Osteocyte (in vitro differentiated cells): ENCODE data around the gene CTSL. TPM values are rescaled to one million over a fixed set of nuclear protein-coding genes. Genes with fewer than 3 reads are reported as not detected.

Source experiments
- DNase-seq: peaks from one replicate; pipeline ENCODE4 v3.0.0; 2021; ENCODE audit warnings: mixed read lengths; ENCODE audit not compliant: unreplicated experiment; ENCODE audit errors: extremely low spot score
- H3K27ac Mint-ChIP-seq: one replicate; pipeline ENCODE4 v1.8.0; 2021; ENCODE audit warnings: mild to moderate bottlenecking, mixed read lengths; ENCODE audit not compliant: unreplicated experiment
- H3K27me3 Mint-ChIP-seq: one replicate; pipeline ENCODE4 v1.8.0; 2021; ENCODE audit warnings: mixed read lengths; ENCODE audit not compliant: unreplicated experiment
- H3K36me3 Mint-ChIP-seq: one replicate; pipeline ENCODE4 v1.8.0; 2021; ENCODE audit warnings: mixed read lengths; ENCODE audit not compliant: unreplicated experiment
- H3K4me1 Mint-ChIP-seq: one replicate; pipeline ENCODE4 v1.8.0; 2021; ENCODE audit warnings: mixed read lengths; ENCODE audit not compliant: unreplicated experiment
- H3K4me3 Mint-ChIP-seq: one replicate; pipeline ENCODE4 v1.8.0; 2021; ENCODE audit warnings: mild to moderate bottlenecking, moderate library complexity, mixed read lengths; ENCODE audit not compliant: unreplicated experiment
- H3K9me3 Mint-ChIP-seq: one replicate; pipeline ENCODE4 v1.8.0; 2021; ENCODE audit warnings: mixed read lengths; ENCODE audit not compliant: unreplicated experiment
- CTCF ChIP-seq: fragments of 200-600 bp; sonication (generic); IDR thresholded peaks from 2 replicates; pipeline ENCODE4 v1.5.0; 2021; ENCODE audit warnings: antibody characterized with exemption, mild to moderate bottlenecking, moderate library complexity
- total RNA-seq: library from RNA; stranded (reverse); gene quantifications from 2 replicates; pipeline ENCODE4 v1.2.1, GENCODE V29; 2021

The CTSL gene
- total RNA-seq, 1 donor from 2014 or later = 264 TPM

- Mint-ChIP-seq H3K4me1 (peaks cover 30% of the 10 kb centered on the region), H3K4me3 (no peak overlapping the region), H3K27me3 (no peaks in the 10 kb centered on the region), H3K36me3 (peaks cover 47% of the 10 kb centered on the region), H3K27ac (no peak overlapping the region), H3K9me3 (no peaks in the 10 kb centered on the region)
- no peak for DNase-seq
- no peak for TF ChIP-seq CTCF
Measured at GRCh38 chr9:87681271-87682061, 44.5 kb upstream of the CTSL start.

- peaks cover 30% of the 10 kb centered on the region for H3K4me1 Mint-ChIP-seq
- no peak for TF ChIP-seq CTCF
- H3K36me3 Mint-ChIP-seq = peaks cover 45% of the 10 kb centered on the region
- H3K27ac Mint-ChIP-seq = peak overlapping the region; percentile 53
- H3K9me3 Mint-ChIP-seq = no peaks in the 10 kb centered on the region
- DNase-seq = no peak
- H3K27me3 Mint-ChIP-seq = no peaks in the 10 kb centered on the region
- no peak overlapping the region for H3K4me3 Mint-ChIP-seq
Measured at GRCh38 chr9:87682085-87682484, 43.8 kb upstream of the CTSL start.

- peaks cover 30% of the 10 kb centered on the region for H3K4me1 Mint-ChIP-seq
- no peaks in the 10 kb centered on the region for H3K9me3 Mint-ChIP-seq
- H3K36me3 Mint-ChIP-seq = peaks cover 50% of the 10 kb centered on the region
- H3K27ac Mint-ChIP-seq = peak overlapping the region; percentile 53
- no peak for DNase-seq
- TF ChIP-seq CTCF = no peak
- no peak overlapping the region for H3K4me3 Mint-ChIP-seq
- no peaks in the 10 kb centered on the region for H3K27me3 Mint-ChIP-seq
Measured at GRCh38 chr9:87682618-87683017, 43.3 kb upstream of the CTSL start.

GRCh38 chr9:87683751-87684626 is 41.9 kb upstream of the CTSL start:
- no peak overlapping the region for H3K4me3 Mint-ChIP-seq
- peaks cover 59% of the 10 kb centered on the region for H3K36me3 Mint-ChIP-seq
- H3K27ac Mint-ChIP-seq = peak overlapping the region; percentile 41

More at GRCh38 chr9:87683751-87684626, 41.9 kb upstream of the CTSL start:
- DNase-seq = no peak
- H3K9me3 Mint-ChIP-seq = no peaks in the 10 kb centered on the region
- no peak for TF ChIP-seq CTCF
- peaks cover 26% of the 10 kb centered on the region for H3K4me1 Mint-ChIP-seq
- H3K27me3 Mint-ChIP-seq = no peaks in the 10 kb centered on the region
